DMS53 (cell line): Measurements from ENCODE around the gene SPACA6.
"Not testable (repeated sequence)": the region's sequence is repeated elsewhere in the genome, so short reads cannot be mapped to it uniquely, and the experiment has no call there.

ENCODE experiments used
- DNase-seq: peaks from one replicate; lab custom pipeline; 2025; lab: John Stamatoyannopoulos, UW

SPACA6 gene

GRCh38 chr19:51693260-51693659 is at the start of gene SPACA6:
Gene SPACA6 (plus strand): TSS chr19:51693330. CDS start chr19:51693527, 197 bp downstream.
- DNase-seq: no peak

DNA sequence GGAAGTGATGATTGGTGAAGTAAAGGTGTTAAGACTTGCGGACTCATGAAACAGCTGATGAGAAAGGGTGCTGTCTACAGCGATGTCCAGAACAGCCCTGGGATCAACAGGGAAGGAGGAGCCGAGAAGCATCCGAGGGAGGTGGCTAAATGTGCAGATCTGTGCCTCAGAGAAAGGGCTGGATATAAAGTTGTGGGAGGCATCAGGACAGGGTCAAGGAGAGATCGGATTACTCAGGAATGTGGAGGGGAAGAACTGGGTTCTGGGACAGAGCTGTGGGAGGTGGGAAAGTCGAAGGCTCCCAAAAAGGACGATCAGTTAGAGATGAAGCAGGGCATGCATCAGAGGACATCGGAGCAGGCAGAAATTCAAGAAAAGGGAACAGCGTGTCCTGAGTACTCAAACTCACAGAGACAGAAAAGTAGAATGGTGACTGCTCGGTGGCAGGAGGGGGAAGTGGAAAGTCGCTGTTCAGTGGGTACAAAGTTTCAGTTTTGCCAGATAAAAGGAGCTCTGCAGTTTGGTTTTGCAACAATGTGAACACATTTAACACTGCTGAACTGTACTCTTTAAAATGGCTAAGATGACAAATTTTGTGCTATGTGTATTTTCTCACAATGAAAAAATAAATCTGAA is 48.4 kb upstream of the SPACA6 start:
- no peak for DNase-seq

GRCh38 chr19:51646730-51647129 is 46.4 kb upstream of the SPACA6 start, which contains the start of gene SIGLEC14:
Gene SIGLEC14 (minus strand): TSS chr19:51646825. CDS start chr19:51646759, 66 bp downstream.
- not testable (repeated sequence) for DNase-seq

DNA sequence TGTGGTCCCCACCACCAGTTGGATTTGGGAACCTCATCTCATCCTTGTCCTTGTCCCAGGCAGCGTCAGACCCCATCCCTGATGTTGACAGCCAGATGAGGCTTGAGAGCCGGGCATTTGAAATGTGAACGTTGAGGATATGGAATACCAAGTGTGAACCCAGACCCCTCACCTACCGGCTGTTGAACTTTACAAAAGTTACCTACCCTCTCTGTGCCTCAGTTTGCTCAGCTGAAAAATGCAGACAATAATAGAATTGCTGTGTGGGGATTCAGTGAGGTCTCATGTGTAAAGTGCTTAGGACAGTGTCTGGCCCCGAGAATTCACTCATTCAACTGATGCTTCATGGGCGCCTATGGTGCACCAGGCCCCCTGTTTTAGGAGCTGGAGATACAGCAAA is 45.8 kb upstream of the SPACA6 start:
- DNase-seq: no peak

DNA sequence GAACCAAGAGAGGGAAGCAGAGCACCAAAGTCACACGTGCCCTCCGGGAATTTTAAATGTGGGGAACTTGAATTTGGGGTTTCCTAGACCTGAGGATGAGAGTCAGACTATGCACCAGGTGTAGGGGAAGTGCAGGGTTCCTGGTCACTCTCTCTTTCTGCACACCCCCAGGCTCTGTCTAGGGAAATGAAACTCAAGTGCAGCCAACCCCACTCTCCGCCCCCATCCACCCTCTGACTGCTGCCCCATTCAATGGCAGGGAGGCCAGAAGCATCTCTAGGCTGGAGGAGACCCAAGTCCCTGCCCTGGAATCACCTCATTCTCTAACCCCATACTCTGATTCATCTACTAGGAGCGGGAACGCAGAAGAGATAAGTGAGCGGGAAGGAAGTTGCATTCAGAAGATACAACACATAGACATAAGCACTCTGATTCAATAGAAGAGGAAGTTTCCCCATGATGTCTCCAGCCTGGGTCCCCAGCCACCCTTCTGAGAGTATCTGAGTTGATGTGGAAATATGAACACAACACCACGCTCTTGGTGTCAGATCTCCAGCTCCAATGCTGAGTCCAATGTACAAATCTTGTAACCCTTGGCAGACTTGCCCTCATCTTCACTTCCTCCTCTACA is 41.8 kb upstream of the SPACA6 start:
- DNase-seq: no peak

DNA sequence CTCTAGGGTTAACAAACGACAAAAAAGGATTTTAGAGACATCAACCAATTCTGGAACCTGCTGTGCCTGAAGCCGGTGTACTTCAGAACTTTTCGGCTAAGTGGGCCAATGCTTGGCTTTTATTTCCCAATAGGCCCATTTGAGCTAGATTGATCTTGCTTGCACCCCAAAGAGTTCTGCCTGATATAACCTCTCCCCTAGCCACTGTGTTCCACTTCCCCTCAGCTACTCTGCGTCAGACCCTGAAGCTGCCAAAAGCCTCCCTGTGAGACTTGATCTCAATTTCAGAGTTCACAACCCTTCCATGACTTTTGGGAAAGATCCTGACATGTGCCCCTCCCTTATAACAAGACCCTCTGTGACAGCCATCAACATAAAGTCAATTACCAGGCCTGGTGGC is 40.9 kb upstream of the SPACA6 start:
- DNase-seq: no peak

DNA sequence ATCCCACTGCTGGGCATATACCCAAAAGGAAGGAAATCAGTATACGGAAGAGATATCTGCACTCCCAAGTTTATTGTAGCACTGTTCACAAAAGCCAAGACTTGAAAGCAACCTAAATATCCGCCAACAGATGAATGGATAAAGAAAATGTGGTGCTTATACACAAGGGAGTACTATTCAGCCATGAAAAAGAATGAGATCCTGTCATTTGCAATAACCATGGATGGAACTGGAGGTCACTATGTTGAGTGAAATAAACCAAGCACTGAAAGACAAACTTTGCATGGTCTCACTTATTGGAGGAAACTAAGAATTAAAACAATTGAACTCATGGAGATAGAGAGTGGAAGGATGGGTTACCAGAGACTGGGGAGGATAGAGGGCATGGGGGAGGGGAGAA is 40.0 kb upstream of the SPACA6 start:
- no peak for DNase-seq

DNA sequence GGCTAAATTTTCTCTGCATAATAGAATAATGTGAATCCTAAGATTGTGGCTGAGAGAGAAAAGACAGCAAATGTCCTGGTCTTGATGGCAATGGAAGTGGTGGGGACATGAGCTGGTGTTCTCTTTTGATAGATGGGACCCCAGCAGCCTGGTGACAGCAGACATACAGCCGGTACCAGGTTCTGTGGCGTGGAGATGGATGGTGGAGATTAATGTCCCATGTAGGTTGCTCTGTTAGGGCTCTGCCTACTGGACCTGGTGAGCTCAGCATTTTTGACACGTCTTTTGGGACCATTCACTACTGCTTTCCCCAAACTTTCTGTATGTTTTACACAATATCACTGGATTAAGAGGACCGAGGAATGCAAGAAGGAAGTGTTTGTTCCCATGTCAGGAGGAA is 38.3 kb upstream of the SPACA6 start:
- no peak for DNase-seq

DNA sequence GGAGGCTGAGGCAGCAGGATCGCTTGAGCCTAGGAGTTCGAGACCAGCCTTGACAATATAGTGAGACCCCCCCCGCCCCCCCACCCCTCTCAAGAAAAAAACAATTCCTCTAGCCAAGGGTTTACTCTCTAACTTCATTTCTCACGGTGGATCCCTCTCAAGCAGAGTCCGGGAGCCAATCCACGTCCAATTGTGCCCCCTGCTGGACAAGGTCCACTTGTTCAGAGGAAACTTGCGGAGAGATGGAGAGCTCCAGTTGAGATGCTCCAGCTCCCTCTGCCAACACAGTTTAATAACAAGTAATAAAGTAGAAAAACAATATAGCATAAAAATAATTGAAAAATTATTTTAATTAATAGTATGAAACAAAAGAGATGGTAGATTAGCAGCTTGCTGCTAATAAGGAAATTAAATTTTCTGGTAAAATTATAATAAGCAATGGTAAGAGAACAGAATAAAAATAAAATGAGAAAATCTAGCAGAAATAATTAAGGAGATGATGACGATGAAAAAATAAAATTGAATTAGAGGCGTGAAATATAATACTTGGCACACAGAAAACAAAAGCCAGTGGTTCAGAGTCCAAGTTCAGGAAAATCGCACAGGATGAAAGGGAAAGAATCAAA is 32.0 kb upstream of the SPACA6 start:
- DNase-seq: peak; percentile 64

GRCh38 chr19:51663650-51664049 is 29.5 kb upstream of the SPACA6 start:
- no peak for DNase-seq

DNA sequence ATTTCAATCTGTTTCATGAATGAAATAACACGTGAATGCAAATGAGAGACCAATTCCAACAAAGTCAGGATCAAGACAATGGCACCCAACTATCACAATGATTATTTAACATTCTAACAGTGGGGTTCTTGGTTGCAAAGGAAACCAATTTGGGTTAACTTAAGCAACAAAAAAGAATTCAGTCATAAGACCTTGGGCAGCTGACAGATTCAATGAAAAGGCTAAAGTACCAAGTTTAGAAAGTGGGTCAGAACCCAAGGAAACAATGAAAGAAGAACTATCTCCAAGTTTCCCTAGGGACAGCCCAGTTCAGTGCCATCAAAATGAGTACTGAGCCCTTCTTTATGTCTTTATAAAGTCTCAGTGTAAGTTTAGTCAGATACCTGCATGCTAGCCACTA is 29.0 kb upstream of the SPACA6 start:
- DNase-seq: no peak

GRCh38 chr19:51664997-51665396 is 28.1 kb upstream of the SPACA6 start:
- no peak for DNase-seq

GRCh38 chr19:51668216-51668615 is 24.9 kb upstream of the SPACA6 start:
- DNase-seq: no peak

DNA sequence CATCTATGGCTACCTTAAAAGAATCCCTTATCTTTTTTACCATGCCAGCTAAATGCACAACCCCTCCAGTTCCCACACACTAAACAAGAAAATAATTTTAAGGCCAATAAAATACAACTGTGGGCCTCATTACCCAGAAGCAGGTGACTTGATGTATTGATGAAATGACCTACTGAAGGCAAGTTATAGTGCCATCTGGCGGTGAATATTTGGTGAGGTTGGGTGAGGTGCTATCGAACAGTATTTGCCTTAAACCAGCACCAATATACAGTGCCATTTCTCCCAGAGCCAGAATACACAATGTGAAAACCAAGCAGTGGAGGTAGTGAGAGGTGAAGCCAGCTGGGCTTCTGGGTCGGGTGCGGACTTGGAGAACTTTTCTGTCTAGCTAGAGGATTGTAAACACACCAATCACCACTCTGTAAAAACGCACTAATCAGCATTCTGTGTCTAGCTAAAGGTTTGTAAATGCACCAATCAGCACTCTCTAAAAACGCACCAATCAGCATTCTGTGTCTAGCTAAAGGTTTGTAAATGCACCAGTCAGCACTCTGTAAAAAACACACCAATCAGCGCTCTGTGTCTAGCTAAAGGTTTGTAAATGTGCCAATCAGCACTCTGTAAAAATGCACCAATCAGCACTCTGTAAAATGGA is 17.1 kb upstream of the SPACA6 start:
- DNase-seq: peak; percentile 30

GRCh38 chr19:51676566-51677083 is 16.5 kb upstream of the SPACA6 start:
- no peak for DNase-seq

DNA sequence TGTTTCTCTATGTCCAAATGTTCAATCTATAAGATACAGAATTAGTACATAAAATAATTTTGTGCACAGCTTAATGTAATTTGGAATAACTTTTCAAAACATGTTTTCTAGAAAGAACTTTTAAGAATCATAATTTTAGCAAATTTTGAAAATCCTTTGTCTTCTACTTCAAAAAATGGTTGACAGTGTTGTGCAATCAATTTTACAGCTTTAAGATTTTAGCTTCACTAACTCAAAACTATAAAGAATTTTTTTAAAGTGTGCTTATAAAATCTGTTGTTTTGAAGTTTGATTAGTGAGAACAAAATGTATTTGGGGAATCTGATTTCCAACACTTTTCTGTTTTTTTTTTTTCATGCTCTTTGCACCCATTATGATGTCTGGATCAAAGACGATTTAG is 12.7 kb upstream of the SPACA6 start:
- DNase-seq: no peak

- DNase-seq: no peak
These were observed 11.7 kb upstream of the SPACA6 start for GRCh38 chr19:51681286-51681941.

DNA sequence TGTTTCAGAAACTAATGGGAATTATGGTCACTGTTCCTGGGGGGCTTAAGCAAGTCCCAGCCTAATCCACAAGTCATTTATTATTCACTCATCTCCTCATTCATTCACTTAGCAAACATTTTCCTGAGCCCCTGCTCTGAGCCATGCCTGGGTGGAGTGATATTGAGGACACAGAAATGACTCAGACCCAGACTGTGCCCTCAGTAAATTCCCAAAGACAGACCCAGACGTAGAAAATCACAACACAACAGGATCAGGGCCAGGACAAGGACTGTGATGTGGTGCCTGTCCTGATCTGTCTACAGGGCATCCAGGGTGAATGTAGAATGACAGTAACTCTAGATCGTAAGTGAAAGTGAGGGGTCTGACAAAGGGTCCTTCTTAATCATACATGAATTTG is 7.0 kb upstream of the SPACA6 start:
- no peak for DNase-seq

DNA sequence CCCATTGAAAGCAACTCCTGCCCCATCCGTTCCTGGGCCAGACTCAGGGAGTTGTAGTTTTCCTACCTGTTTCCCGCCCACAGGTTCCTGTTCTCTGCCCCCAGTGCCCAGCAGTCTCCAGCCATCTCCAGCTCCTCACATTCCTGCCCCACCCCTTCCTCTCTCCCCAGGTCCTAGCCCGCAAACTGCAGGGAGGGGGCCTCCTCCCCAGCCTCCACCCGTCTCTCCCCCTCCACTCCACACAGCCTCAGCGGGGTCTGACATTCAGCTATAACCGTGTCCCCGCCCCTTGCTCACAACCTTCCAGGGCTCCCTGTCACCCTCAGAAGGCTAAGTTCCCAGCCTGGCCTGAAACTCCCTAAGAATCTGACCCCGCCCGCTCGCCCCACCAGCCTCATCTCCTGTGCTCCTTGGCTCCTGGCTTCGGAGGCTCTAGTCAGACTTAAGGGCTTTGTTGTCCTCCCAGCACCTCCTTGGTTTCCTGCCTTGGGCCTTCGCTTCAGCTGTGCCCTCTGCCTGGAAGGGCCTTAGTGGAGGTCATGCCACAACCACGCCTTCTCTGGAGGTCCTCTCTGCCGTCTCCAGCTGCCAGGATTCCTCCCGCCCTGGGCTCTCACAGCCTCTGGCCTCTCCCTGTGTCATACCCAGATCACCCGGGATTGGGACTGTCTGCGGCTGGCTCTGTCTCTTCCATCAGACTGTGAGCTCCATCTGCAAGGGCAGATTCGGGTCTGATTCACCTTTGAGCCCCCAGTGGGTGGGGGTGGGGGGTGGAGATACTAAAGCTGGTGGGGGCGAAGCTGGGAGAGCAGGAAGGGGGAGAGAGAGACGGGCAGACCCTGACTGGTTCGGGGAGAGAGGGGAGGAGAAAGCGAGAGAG is 5.1 kb upstream of the SPACA6 start:
- DNase-seq: no peak

DNA sequence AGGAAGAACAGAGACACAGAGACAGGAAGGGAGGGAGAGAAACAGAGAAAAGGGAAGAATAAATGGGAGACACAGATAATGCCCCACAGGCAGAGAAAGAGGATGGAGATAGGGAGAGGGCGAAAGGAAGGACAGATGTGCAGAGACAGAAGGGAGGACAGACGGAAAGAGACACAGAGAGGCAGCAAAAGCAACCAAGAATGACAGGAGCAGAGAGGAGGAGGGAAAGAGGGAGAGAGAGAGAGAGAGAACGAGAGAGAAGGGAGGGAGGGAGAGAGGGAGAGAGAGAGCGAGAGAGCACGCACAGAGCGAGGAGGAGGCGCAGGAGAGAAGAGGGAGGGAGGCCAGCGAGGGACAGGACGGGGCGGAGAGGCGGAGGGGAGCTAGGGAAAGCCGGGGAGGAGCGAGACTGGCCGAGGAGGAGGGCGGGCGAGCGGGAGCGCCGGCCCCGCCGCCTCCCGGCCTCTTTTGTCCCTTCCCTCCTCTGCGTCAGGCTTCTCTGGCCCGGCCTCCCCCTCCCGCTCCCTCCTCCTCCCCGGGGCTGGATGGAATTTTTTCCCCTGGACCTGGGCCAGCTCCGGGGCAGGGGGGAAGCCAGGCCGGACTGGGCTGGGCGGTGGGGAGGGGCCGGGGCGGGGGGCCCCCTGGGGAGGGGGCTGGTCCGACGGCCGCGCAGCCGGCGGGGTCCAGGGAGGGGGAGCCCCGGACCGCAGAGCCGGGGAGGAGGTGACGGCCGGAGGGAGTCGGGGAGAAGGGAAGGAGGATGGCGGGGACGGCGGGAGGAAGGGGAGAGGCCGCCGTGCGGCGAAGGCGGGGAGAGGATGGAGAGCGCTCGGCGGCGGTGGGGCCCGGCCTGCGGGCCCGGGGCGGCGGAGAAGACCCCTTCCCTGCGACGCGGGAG is 4.2 kb upstream of the SPACA6 start:
- no peak for DNase-seq
